Left hindlimb (tissue), 1 donor: ENCODE results near the gene ZFP2.
"Not testable (repeated sequence)": the region's sequence is repeated elsewhere in the genome, so short reads cannot be mapped to it uniquely, and the experiment has no call there.

Experiments
- DNase-seq: peaks from one replicate; pipeline ENCODE4 v3.0.0-alpha.2; 2018

Gene ZFP2

DNA sequence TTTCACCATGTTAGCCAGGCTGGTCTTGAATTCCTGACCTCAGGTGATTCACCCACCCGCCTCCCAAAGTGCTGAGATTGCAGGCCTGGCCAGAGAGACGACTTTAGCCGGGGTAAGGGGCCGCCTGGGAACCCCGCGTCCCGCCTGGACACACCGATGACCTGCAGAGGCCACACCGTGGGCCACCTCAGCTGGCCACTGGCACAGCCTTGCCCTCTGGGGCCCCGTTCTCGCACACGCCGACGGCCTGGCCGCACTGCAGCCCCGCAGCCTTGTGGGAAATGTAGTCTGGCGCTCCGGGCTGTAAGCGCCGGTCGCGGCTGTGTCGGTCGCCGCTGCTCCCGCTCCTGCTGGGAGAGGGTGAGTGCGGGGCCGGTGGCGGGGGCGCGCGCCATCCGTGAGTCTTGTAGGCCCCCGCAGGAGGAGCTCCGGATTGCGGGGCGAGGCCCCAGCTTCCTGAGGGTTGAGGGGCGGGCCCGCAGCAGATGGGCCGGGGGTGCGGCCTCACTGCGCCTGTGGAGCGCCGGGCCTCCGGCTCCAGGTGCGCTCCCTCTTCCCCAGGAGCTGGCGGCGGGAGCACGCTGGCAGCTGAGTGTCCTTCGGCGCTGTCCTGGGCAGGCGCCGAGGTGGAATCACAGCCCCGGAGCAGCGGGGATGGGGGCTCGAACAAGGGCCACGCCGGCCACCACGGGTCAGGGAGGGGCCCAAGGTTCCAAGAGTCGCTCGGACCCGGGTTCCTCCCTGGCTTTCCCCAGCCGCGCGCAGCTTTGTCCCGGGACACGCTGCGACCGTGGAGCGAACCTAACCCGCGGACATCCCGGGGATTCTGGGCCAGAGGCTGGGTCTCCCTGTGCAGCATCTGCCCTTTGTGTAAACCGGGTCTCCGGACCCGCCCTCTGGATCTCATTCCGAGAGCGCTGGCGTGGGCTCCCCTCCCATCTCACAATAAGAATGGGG, at the start of gene ZFP2:
ZFP2 (plus strand) TSS at position 299 of the 957 bp plus-strand sequence. CDS start 35,401 bp downstream, outside the sequence.
- DNase-seq = peak; percentile 78

GRCh38 chr5:178849316-178849715, 46.4 kb upstream of the ZFP2 start:
- DNase-seq = no peak

- DNase-seq = no peak
These were observed 43.8 kb upstream of the ZFP2 start for GRCh38 chr5:178851951-178852350.

GRCh38 chr5:178854284-178854683, 41.4 kb upstream of the ZFP2 start:
- no peak for DNase-seq

- peak; percentile 93 for DNase-seq
These were observed 35.8 kb upstream of the ZFP2 start, which contains the start of gene ZNF354B for GRCh38 chr5:178859625-178860521. Gene ZNF354B (plus strand): TSS chr5:178859953. CDS start chr5:178861048, 1,095 bp downstream.

DNA sequence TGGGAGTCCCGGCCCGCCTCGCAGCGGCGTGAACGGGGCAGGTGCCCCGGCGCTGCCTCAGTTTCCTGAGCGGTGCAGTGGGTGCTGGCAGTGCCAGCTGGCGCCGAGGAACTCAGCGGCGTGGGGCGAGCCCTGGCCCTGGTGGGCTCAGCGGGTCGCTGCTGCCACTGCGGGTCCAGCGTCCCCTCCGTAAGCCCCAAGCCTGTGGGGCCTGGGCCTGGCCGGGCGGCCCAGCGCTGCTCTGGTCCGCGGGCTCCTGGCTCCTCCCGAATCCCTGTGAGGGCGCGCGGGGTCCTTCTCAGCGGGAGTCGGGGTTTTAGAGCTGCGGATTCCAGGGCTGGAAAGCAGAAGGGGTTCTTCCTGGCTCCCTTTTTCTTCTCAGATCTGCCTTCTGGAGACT, 35.1 kb upstream of the ZFP2 start:
- not testable (repeated sequence) for DNase-seq

DNA sequence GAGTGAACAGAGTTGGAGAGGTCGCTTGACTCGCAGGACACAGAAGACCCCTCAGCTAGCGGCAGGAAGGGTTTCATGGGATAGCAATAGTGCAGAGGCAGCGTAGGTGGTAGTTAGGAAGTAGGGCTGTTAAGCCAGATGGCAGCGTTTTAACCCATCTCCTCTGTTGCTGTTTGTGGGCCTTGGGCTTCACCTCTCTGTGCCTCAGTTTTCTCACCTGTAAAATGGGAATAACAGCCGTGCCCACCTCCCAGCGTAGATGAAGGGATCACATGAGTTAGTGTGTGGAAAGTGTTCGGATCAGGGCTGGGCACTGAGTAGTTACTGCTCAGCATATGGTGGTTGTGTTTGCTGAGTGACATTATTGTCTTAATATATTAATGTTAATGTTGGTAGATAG, 34.1 kb upstream of the ZFP2 start:
- DNase-seq = no peak

DNA sequence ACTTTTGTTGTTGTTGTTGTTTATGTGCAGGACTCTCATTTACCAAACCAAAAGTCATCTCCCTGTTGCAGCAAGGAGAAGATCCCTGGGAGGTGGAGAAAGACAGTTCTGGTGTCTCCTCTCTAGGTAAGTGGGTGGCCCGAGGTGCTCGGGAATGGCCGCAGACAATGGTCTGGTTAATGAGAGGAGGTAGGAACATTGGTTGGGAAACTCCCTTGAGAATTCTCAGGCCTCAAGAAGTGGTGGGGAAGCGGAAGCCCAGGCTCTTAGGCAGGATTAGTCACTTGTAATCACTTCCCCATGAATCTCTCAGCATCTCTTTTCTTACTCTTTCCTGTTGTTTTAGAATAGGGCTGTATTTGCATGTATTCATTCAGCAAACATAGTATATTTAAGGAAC, 28.8 kb upstream of the ZFP2 start:
- DNase-seq = no peak

GRCh38 chr5:178869577-178869976, 26.1 kb upstream of the ZFP2 start:
- DNase-seq = no peak

GRCh38 chr5:178870411-178870810, 25.3 kb upstream of the ZFP2 start:
- DNase-seq = no peak

- no peak for DNase-seq
These were observed 23.4 kb upstream of the ZFP2 start for GRCh38 chr5:178872302-178872701.

- not testable (repeated sequence) for DNase-seq
These were observed 12.5 kb upstream of the ZFP2 start for GRCh38 chr5:178883115-178883694.

- no peak for DNase-seq
These were observed 11.8 kb upstream of the ZFP2 start for GRCh38 chr5:178883815-178884430.

DNA sequence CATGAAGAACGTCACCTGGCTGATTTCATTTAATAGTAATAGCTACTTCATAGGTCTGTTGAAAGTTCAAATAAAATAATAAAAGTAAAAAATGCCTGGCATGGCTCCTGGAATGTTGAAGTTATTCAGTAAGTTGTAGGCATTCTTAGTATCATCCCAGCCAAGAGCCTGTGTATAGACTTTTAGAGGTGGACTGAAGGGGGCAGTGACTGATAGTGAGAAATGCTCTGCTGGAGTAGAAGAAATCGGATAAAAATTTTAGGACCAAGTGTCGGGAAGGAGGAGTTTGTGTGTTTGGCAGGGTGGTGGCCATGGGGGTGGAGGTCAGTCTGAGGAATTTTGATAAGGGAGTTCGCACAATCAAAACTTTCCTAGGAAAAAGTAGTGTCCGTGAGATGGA, 3.6 kb downstream of the ZFP2 start:
- no peak for DNase-seq

DNA sequence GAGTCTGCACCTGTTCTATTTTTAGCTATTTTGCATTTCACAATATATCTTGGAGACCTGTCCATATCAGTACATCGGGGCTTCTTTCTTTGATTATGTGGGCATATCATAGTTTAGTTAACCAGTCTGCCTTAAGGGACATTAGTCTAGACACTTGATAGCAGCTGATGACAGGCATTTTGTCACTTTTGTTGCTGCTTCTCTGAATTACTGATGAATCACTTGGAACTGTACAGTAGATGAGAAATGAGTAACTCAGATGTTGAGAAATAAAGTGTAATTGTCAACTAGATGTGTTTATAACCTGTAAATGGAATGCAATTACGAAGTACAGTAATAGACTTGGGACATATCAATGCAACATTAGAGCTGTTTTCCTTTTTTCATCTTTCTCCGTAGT, 7.1 kb downstream of the ZFP2 start:
- DNase-seq = no peak

DNA sequence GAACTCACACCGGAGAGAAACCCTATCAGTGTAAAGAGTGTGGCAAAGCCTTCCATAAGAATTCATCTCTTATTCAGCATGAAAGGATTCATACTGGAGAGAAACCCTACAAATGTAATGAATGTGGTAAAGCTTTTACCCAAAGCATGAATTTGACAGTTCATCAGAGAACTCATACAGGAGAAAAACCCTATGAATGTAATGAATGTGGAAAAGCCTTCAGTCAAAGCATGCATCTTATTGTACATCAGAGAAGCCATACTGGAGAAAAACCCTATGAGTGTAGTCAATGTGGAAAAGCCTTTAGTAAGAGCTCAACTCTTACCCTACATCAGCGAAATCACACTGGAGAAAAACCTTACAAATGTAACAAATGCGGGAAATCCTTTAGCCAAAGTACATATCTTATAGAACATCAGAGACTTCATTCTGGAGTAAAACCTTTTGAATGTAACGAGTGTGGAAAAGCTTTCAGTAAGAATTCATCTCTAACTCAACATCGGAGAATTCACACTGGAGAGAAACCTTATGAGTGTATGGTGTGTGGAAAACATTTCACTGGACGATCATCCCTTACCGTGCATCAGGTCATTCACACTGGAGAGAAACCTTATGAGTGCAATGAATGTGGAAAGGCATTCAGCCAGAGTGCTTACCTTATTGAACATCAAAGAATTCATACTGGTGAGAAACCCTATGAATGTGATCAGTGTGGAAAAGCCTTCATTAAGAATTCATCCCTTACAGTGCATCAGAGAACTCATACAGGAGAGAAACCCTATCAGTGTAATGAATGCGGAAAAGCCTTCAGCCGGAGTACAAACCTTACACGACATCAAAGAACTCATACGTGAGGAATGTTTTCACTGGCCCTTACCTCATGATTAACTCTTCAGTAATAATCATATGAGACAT, 36.4 kb downstream of the ZFP2 start:
- no peak for DNase-seq

DNA sequence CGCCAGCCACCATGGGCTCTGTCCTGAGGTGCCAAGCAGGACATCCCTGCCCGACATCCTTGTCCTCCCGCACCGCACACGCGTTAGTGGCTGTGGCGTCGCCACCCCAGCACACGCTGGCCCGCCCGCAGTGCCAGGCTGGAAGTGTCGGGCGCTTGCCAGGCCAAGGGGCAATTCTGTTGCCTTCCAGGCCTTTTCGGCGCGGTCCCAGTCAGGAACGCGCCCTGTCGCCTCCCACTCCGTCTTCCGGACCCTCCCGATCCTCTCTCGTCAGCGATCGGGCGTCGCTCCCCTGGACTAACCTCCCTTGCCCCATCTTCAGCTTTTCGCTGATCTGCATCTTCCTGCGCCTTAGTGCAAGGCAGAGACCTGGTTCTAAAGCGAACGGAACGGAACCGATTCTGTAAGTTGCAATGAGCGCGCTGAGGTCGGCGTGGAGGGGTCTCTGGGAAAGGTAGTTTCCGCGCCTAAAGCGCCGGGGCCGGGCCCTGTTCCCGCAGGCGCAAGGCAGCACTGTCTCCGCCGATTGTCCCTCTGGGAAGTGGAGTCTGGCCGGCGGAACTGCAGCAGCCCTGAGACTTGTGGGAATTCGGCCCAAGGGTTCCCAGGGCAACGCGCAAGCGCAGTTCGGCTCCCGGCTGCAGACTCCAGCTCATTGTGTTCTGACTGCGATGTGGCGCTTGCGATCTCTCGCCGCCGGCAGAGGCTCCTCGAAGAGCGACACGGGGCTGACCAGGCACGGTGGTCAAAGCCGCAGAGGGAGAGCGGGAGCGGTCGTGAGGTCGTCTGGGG, 45.1 kb downstream of the ZFP2 start, which contains the start of gene ZNF454:
ZNF454 (plus strand) TSS at position 630 of the 792 bp plus-strand sequence. CDS start 1,594 bp downstream, outside the sequence.
- peak; percentile 95 for DNase-seq

DNA sequence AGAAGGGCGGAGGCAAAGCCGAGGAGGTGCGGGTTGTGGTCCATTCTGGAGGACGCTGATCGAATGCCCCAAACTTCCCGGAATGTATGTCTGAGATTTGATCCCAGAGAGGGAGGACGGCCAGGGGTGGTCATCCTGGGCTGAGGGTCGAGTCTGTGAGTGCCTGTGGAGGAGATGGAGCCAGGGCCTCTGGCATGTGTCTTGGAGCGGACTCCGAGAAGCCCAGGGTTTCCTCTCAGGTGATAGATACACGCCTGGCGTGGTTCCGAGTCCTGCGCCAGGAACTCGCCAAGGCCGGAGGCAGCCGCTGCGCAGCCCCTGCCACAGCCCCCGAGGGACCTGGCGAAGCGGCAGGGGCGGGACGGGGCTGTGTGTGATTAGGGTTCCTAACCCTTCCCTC, 45.6 kb downstream of the ZFP2 start:
- no peak for DNase-seq

GRCh38 chr5:178965465-178966055, 69.8 kb downstream of the ZFP2 start:
- DNase-seq = no peak

- DNase-seq = no peak
These were observed 85.7 kb downstream of the ZFP2 start for GRCh38 chr5:178981381-178981780.
